Measurements from ENCODE around the gene ZMIZ1.

- TF ChIP-seq CTCF (IDR thresholded peaks at IDR 0.05) (no peak), REST (IDR thresholded peaks at IDR 0.05) (no peak), ZFP36 (IDR thresholded peaks at IDR 0.05; ENCODE audit: borderline replicate concordance, partially characterized antibody) (no peak)
These were observed 23.9 kb upstream of the ZMIZ1 start for GRCh38 chr10:79044846-79045245.
